GM12874 (cell line): ENCODE data around the gene CBLN4.

Experiments used
- CTCF ChIP-seq: IDR thresholded peaks from 2 replicates; pipeline ENCODE4 v1.5.1; 2011; ENCODE audit warnings: low read depth, mild to moderate bottlenecking, control low read depth, low read length, moderate library complexity; ENCODE audit not compliant: insufficient read depth

The CBLN4 gene

GRCh38 chr20:55977690-55978459, 27.4 kb downstream of the CBLN4 start:
- no peak for TF ChIP-seq CTCF

- TF ChIP-seq CTCF = no peak
Observed at GRCh38 chr20:55974491-55975202, 30.7 kb downstream of the CBLN4 start.

GRCh38 chr20:55964790-55965189, 40.5 kb downstream of the CBLN4 start:
- TF ChIP-seq CTCF = no peak

- TF ChIP-seq CTCF = no peak
Observed at GRCh38 chr20:55961376-55962330, 43.7 kb downstream of the CBLN4 start.

- TF ChIP-seq CTCF = no peak
Observed at GRCh38 chr20:55953201-55953600, 52.1 kb downstream of the CBLN4 start.

GRCh38 chr20:55947701-55948100, 57.6 kb downstream of the CBLN4 start:
- no peak for TF ChIP-seq CTCF
